Spinal cord (tissue), 10 donors: Measurements from ENCODE around the gene ANKS1A. TPM values are rescaled to one million over a fixed set of nuclear protein-coding genes. Genes with fewer than 3 reads are reported as not detected.
A peak's percentile ranks its signal among the peaks of the same experiment; 100 is the strongest.

Experiments used
- DNase-seq, 6 donors: peaks; one replicate each; pipeline versions ENCODE4 v3.0.0 to v3.0.0-alpha.2; 2013 to 2015; ENCODE audit warnings: low spot score in 6 of 6, low read depth in 4 of 6
- H3K27ac ChIP-seq: one replicate; pipeline ENCODE4 v1.5.1; 2013; ENCODE audit warnings: low read depth, low read length, control low read depth
- H3K27me3 ChIP-seq: one replicate; pipeline ENCODE4 v1.6.1; 2013; ENCODE audit warnings: low read length; ENCODE audit not compliant: control insufficient read depth, insufficient read depth
- H3K36me3 ChIP-seq: one replicate; pipeline ENCODE4 v1.6.1; 2013; ENCODE audit warnings: low read length; ENCODE audit not compliant: control insufficient read depth, insufficient read depth
- H3K4me1 ChIP-seq: one replicate; pipeline ENCODE4 v1.6.1; 2013; ENCODE audit warnings: low read length; ENCODE audit not compliant: control insufficient read depth, insufficient read depth
- H3K4me3 ChIP-seq: one replicate; pipeline ENCODE4 v1.5.1; 2013; ENCODE audit warnings: low read depth, low read length, control low read depth
- H3K9me3 ChIP-seq: one replicate; pipeline ENCODE4 v1.6.1; 2013; ENCODE audit warnings: low read length; ENCODE audit not compliant: control insufficient read depth, insufficient read depth
- WGBS: methylation state at CpG from one replicate; pipeline ENCODE4 v1.1.5; 2013; ENCODE audit warnings: missing lambda C conversion rate; ENCODE audit not compliant: insufficient coverage; 5-methylcytosine and 5-hydroxymethylcytosine counted together
- polyA plus RNA-seq, 2 donors: library from polyadenylated mRNA; unstranded; fragments of 120-200 nt; gene quantifications; one replicate each; pipeline ENCODE4 v1.2.1, GENCODE V29; 2013; ENCODE audit not compliant: insufficient read length in 2 of 2
- total RNA-seq, 2 donors: library from RNA; depleted of rRNA in 1 of 2; stranded (reverse); fragments of 120-200 nt in 1 of 2; fragments of >200 nt in 1 of 2; gene quantifications; one replicate each; pipeline versions ENCODE4 v1.2.3 to v1.2.4, GENCODE V29; 2013 to 2014
- donor health status: healthy.

Gene ANKS1A
- total and polyA plus RNA-seq, 4 donors, result 31.1 to 53.6 (median 42.4) TPM

DNA sequence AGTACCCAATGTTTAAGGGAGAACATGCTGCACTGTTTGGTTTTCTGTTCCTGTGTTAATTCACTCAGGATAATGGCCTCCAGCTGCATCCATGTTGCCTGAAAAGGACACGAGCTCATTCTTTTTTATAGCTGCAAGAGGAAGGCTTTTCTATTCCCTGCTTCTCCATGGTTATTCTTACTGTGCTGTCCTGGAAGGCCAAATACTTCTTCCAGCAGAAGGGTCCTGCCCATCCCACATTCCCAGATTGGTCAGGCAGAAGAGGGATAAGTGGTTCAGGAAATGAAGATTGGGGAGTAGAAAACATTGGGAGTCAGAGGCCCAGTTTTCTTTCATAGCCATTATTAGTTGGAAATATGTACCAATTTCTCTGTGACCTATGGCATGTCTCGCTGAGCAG, 129.7 kb downstream of the ANKS1A start:
- H3K4me3 ChIP-seq, result peak overlapping the region; percentile 42
- peak overlapping the region; percentile 96 for H3K27ac ChIP-seq
- peaks cover 48% of the 10 kb centered on the region for H3K4me1 ChIP-seq

DNA sequence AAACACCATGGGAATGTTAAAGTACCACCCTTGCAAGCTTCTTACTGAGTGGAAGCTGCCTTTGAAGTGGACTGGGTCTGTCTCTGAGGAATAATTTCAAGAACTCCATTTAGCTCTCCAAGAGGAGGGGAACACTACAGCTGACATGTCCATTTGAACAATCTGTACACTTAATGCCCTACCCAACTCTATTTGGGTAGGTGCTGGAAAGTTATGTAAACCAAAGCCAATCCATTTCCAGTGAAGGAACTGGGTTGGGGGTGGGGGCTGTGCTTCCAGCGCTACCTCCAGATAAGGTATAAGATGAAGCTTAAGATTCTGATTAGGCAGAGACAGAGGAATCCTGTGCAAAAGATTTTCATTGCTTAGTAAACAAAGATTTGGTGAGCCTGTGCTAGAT, 130.1 kb downstream of the ANKS1A start:
- Histone ChIP-seq H3K4me3 (no peak overlapping the region), H3K9me3 (no peaks in the 10 kb centered on the region), H3K27ac (peak overlapping the region; percentile 96), H3K36me3 (peaks cover 14% of the 10 kb centered on the region), H3K4me1 (peaks cover 48% of the 10 kb centered on the region), H3K27me3 (no peaks in the 10 kb centered on the region)
- WGBS, result 100% methylated on average over 1 of the region's 1 CpG
- DNase-seq, result no peak

More for the DNA sequence above, 129.7 kb downstream of the ANKS1A start:
- WGBS, result 33% methylated on average over 1 of the region's 2 CpGs
- no peaks in the 10 kb centered on the region for H3K27me3 ChIP-seq
- no peak for DNase-seq
- H3K36me3 ChIP-seq, result peaks cover 14% of the 10 kb centered on the region
- H3K9me3 ChIP-seq, result no peaks in the 10 kb centered on the region

DNA sequence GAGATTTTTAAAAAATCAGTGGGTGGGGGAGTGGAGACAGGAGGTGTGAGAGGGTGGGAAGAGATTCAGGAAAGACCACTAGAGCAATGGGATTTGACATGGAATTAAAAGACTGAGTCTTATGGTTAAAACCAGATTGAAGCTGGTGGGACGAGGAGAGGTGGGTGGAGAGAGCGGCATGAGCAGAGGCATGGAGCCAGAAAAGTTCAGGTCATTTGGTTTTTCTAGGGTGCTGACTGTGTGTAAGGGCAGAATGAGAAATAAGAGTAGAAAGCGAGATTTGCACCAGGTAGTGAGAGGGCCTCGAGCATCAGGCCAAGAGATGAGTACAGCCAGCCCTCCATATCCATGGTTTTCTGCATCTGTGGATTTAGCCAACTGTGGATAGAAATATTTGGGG, 130.8 kb downstream of the ANKS1A start:
- peak overlapping the region; percentile 6 for H3K4me3 ChIP-seq
- H3K27ac ChIP-seq, result peak overlapping the region; percentile 54
- peaks cover 46% of the 10 kb centered on the region for H3K4me1 ChIP-seq
- 84% methylated on average over 2 of the region's 4 CpGs for WGBS
- peaks cover 14% of the 10 kb centered on the region for H3K36me3 ChIP-seq
- H3K27me3 ChIP-seq, result no peaks in the 10 kb centered on the region
- H3K9me3 ChIP-seq, result no peaks in the 10 kb centered on the region
- DNase-seq, result no peak

DNA sequence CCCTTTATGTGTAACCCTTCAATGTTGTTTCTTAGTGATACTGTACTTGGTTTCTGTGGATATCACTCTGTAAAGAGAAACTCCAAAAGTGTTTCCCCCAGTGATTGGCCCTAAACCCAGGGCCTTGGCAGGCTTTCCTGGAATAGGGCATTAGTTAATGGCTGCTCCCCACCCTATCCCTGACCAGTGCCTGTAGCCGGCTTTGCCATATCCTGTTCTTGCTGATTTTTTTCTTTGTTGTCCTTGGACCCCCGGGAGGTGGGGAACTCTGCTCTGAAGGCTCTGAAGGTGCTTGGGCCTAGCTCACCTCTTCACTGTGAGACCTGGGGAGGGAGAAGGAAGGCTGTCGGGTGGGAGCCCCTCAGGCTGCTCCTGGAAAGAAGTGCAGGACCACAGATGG, 131.9 kb downstream of the ANKS1A start:
- Histone ChIP-seq H3K27me3 (no peaks in the 10 kb centered on the region), H3K27ac (peak overlapping the region; percentile 78), H3K36me3 (peaks cover 14% of the 10 kb centered on the region), H3K9me3 (no peaks in the 10 kb centered on the region), H3K4me1 (peaks cover 42% of the 10 kb centered on the region), H3K4me3 (no peak overlapping the region)
- peak in 1 of 6 donors; percentile 81 for DNase-seq
- WGBS, result 40% methylated on average over 1 of the region's 3 CpGs

DNA sequence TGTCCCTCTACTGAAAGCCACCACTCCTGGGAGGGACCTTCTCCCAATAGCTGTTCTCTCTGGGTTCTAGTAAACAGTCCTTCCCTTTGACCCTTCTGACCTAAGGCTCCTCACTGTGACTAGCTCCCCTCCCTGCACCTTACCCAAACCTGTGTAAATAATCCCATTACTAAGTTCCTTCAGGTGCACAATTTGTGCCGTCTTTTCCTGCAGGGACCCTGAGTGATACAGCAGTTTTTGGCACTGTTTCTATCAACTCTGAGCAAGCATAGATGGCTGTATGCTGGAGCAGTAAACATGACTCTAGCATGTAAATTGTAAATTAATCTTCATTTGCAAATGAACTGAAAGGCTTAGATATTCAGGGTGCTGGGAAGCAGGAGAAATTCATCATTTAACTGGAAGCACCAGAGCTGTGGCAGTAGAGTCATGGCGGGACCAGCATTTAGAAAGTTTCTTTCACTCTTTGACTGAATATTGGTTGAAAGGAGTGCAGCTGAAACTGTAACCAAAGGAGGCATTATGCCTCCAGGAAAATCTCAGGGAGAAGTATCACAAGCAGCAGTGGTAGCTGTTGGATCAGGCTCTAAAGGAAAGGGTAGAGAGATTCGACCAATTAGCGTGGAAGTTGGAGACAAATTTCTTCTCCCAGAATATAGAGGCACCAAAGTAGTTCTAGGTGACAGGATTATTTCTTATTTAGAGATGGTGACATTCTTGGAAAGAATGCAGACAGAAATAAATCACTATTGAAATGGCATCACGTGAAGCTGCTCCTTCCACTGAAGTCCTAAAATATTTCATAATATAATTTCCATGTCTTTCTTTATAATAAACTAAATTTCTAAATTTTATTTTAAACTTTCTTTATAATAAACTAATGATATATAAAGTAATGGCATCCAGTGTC, 134.3 kb downstream of the ANKS1A start:
- WGBS, result 31% methylated on average over 2 of the region's 5 CpGs
- peaks cover 31% of the 10 kb centered on the region for H3K4me1 ChIP-seq
- DNase-seq, result no peak
- peaks cover under 1% of the 10 kb centered on the region for H3K36me3 ChIP-seq
- no peaks in the 10 kb centered on the region for H3K27me3 ChIP-seq
- peak overlapping the region; percentile 58 for H3K27ac ChIP-seq
- H3K9me3 ChIP-seq, result no peaks in the 10 kb centered on the region
- H3K4me3 ChIP-seq, result no peak overlapping the region

DNA sequence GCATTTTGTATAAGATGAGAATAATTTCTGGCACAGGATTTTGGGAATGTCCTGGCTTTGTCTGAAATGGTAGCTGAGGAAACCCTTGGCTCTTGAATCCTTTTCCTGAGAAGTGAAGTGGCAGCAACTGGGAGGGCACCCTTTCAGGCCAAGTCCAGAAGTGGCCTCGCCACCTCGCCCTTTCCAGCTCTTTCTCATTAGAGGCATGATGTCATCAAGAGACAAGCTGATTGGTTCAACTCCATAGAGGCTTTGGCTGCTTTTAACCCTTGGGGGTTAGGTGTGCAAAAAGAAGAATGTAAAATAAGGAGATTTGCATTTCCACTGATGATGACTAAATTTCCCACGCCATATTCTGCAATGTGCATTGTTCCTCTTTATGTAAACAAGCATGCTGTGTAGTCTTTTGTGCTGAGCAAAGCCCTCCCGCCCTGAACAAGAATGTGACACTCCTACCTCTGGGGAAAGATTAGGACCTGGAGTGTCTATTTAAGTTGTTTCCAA, 135.5 kb downstream of the ANKS1A start:
- Histone ChIP-seq H3K27me3 (no peaks in the 10 kb centered on the region), H3K4me1 (peaks cover 31% of the 10 kb centered on the region), H3K36me3 (no peaks in the 10 kb centered on the region), H3K4me3 (no peak overlapping the region), H3K9me3 (no peaks in the 10 kb centered on the region), H3K27ac (peak overlapping the region; percentile 54)
- peak in 4 of 6 donors; percentile 44 to 90 (median 74) for DNase-seq
- WGBS, result 16% methylated on average over 2 of the region's 4 CpGs

DNA sequence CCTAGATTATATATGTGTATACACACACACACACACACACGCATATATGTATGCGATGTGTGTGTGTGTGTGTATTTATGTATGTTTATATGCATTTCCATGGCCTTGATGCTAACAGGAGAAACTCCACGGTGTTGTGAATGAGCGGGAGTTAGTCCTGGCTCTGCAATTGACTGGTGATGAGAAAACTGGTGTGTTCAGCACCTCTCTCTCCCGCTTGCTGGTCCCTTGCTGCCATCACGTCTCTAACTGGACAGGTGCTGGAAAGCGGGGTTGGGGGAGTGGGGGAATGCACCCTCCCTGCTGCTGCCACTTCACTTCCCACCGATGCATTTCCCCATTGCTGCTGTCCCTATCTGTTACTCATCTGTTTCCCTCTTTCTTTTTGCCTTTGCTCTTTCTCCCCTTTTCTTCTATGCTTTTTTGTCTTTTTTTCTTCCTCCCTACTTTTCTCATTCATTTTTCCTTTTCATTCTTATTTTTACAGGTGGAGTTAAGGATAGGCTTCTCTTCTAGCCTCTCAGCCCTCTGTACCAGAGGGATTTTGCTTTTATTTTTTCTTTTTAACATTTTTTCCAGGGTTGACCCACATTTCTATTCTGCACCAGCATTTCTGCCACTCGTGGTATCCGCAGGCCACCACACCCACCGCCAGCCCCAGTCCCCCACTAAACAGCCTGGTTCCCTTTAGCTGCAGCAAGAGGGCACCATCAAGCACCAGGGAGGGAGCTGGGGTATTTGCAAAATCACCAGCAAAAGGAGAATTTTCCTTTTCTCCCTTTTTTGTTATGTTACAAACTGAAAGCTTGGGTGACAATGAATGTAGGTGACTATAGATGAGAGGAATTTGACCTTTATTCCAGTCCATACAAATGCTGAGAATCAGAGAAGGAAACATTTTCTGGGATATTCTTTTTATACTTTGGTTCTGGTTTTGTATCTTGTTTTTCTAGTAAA, 136.5 kb downstream of the ANKS1A start:
- no peak overlapping the region for H3K4me3 ChIP-seq
- H3K36me3 ChIP-seq, result no peaks in the 10 kb centered on the region
- no peaks in the 10 kb centered on the region for H3K27me3 ChIP-seq
- H3K4me1 ChIP-seq, result peaks cover 30% of the 10 kb centered on the region
- DNase-seq, result peak in 1 of 6 donors; percentile 52
- WGBS, result 70% methylated on average over 5 of the region's 11 CpGs
- no peaks in the 10 kb centered on the region for H3K9me3 ChIP-seq
- peak overlapping the region; percentile 54 for H3K27ac ChIP-seq

DNA sequence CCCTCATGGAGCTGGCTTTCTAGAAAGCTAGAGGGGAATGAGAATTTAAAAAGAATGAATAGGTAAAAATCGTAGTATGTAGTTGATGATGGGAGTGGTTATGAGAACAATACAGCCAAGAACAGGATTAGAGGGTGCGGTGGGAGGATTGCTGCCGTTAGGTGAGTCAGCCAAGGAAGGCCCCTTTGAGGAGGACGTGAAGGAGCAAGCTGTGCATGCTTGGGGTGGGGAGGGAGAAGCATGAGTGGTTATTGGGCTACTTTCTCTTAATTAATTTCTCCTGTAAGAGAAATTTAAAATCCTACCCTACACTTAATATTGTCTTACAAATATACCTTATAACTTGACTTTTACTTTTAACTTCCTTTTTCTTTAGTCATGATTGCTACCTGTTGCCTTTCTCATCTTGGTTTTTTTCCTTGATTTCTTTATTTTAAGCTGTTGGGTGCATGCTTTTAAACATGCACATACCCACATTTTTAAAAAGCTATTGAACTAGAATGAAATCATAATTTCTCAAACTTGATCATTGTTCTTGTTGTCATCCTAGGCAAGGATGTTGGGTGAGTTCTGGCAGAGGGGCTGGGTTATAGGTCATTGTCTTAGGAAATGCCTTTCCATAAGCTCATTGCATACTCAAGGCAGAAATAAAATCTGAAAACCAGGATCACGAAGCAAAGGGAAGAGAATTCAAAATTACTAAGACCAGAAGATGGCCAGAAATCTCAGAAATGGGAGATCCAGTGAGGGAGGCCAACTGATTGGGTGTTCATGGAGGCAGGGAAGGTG, 137.6 kb downstream of the ANKS1A start:
- Histone ChIP-seq H3K36me3 (no peaks in the 10 kb centered on the region), H3K4me3 (no peak overlapping the region), H3K27me3 (no peaks in the 10 kb centered on the region), H3K4me1 (peaks cover 21% of the 10 kb centered on the region), H3K9me3 (no peaks in the 10 kb centered on the region), H3K27ac (peak overlapping the region; percentile 42)
- 93% methylated on average over 4 of the region's 5 CpGs for WGBS
- DNase-seq, result no peak

DNA sequence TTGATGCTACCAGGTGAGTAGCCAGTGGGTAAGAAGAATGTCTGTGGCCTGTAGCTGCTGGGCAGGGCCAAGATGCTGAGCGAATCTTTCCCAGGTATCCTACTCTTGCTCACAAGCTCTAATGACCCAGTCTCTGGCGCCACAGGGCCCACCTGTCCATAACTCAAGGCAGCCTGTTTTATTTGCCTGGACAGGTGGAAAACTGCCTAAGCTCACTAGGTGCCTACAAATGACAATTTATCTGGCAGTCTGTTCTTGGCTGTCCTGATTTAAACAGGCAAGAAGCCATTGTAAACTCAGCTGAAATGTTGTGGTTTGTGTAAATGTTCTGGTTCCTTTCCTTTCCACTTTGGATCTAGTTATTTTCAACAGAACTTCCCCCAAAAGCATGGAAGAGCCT, 138.8 kb downstream of the ANKS1A start:
- no peak for DNase-seq
- Histone ChIP-seq H3K27ac (no peak overlapping the region), H3K27me3 (no peaks in the 10 kb centered on the region), H3K4me3 (no peak overlapping the region), H3K4me1 (peaks cover 17% of the 10 kb centered on the region), H3K9me3 (no peaks in the 10 kb centered on the region), H3K36me3 (no peaks in the 10 kb centered on the region)
- WGBS, result 96% methylated on average over 2 of the region's 2 CpGs
